Kidney glomerular epithelial cell (primary cell): ENCODE measurements around the gene IQGAP3.

Experiments used
- DNase-seq: peaks from one replicate; lab custom pipeline; 2025; lab: John Stamatoyannopoulos, UW

Gene IQGAP3

GRCh38 chr1:156509424-156510034 lies 62.8 kb downstream of the IQGAP3 start:
- DNase-seq: no peak

GRCh38 chr1:156508955-156509234 lies 63.5 kb downstream of the IQGAP3 start:
- DNase-seq: no peak

- no peak for DNase-seq
Measured at GRCh38 chr1:156508205-156508954, 64.0 kb downstream of the IQGAP3 start.

GRCh38 chr1:156506450-156506849 lies 65.9 kb downstream of the IQGAP3 start:
- DNase-seq: no peak

GRCh38 chr1:156505679-156506298 lies 66.6 kb downstream of the IQGAP3 start:
- DNase-seq: no peak

GRCh38 chr1:156504821-156505678 lies 67.3 kb downstream of the IQGAP3 start:
- DNase-seq: peak; percentile 91

- no peak for DNase-seq
Measured at GRCh38 chr1:156504438-156504813, 67.9 kb downstream of the IQGAP3 start.

GRCh38 chr1:156503698-156504437 lies 68.5 kb downstream of the IQGAP3 start:
- peak; percentile 83 for DNase-seq

- DNase-seq: peak; percentile 97
Measured at GRCh38 chr1:156502894-156503697, 69.3 kb downstream of the IQGAP3 start.

GRCh38 chr1:156502391-156502893 lies 69.9 kb downstream of the IQGAP3 start:
- DNase-seq: no peak

- peak; percentile 86 for DNase-seq
Measured at GRCh38 chr1:156500793-156501506, 71.4 kb downstream of the IQGAP3 start.

- no peak for DNase-seq
Measured at GRCh38 chr1:156500543-156500792, 71.9 kb downstream of the IQGAP3 start, which contains the start of gene MEF2D. TSS of gene MEF2D (minus strand) at chr1:156500775. CDS start at chr1:156483292, 17,483 bp downstream.

GRCh38 chr1:156499842-156500542 lies 72.4 kb downstream of the IQGAP3 start:
- no peak for DNase-seq

GRCh38 chr1:156499194-156499841 lies 73.0 kb downstream of the IQGAP3 start:
- no peak for DNase-seq

GRCh38 chr1:156498432-156499193 lies 73.8 kb downstream of the IQGAP3 start:
- DNase-seq: no peak

- no peak for DNase-seq
Measured at GRCh38 chr1:156497743-156498431, 74.5 kb downstream of the IQGAP3 start.

GRCh38 chr1:156497078-156497742 lies 75.2 kb downstream of the IQGAP3 start:
- no peak for DNase-seq
